ENCODE data around the gene GMFB. TPM values are rescaled to one million over a fixed set of nuclear protein-coding genes. Genes with fewer than 3 reads are reported as not detected.

Gene GMFB
- polyA plus RNA-seq, 1 donor, result 40.7 TPM

- no peak for DNase-seq
Observed at GRCh38 chr14:54425068-54425467, 63.7 kb downstream of the GMFB start.

Other genes with a start within 250 kb of the GMFB start
- 20.2 TPM for gene CDKN3, start 92.0 kb downstream of the GMFB start, polyA plus RNA-seq (ENCODE audit: insufficient read length)
- 155 TPM for gene CNIH1, start 47.6 kb downstream of the GMFB start, polyA plus RNA-seq (ENCODE audit: insufficient read length)
- 14.9 TPM for gene CGRRF1, start 20.9 kb upstream of the GMFB start, polyA plus RNA-seq (ENCODE audit: insufficient read length)
- gene SAMD4A, start 78.1 kb upstream of the GMFB start, polyA plus RNA-seq (ENCODE audit: insufficient read length), result 63.5 TPM